Lower leg skin (tissue), 3 donors: ENCODE data around the gene G2E3.

Source experiments
- POLR2A ChIP-seq, 2 donors: fragments of 450-650 bp; IDR thresholded peaks; one replicate each; pipeline ENCODE4 v1.6.1; 2016 to 2017; ENCODE audit warnings: antibody characterized with exemption in 2 of 2, mild to moderate bottlenecking in 1 of 2, moderate library complexity in 1 of 2
- TF ChIP-seq, protein P1 (sequence below), 3 donors: fragments of 450-650 bp; IDR thresholded peaks; one replicate each; pipeline ENCODE4 v1.5.1; 2016; ENCODE audit warnings: antibody characterized with exemption in 3 of 3, mild to moderate bottlenecking in 3 of 3, moderate library complexity in 2 of 3

DNA sequence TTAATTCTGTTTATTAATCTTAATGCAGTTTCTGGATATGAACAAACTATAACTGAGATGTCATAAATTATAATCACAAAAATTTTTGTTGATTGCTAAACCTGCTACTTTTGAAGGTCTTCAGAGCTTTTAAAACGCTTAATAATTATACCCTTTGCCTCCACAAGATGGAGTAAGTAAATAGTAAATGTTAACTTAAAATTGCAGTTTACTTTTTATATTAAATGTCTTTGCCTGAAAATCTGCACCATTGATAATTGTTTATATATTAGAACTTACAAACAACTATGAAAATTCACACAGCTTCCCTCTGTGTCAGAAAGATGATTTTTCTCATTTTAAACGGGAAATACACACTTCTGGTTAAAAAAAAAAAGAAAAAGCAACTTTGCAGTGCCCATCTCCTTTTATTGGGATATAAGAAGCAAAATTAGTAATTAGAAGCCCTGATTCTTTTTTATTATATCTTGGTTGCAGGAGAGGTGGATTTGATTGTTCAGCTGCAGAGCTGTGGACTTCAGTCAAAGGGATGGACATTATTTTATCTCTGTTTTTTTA lies 98.7 kb downstream of the G2E3 start:
- TF ChIP-seq, protein P1, sequence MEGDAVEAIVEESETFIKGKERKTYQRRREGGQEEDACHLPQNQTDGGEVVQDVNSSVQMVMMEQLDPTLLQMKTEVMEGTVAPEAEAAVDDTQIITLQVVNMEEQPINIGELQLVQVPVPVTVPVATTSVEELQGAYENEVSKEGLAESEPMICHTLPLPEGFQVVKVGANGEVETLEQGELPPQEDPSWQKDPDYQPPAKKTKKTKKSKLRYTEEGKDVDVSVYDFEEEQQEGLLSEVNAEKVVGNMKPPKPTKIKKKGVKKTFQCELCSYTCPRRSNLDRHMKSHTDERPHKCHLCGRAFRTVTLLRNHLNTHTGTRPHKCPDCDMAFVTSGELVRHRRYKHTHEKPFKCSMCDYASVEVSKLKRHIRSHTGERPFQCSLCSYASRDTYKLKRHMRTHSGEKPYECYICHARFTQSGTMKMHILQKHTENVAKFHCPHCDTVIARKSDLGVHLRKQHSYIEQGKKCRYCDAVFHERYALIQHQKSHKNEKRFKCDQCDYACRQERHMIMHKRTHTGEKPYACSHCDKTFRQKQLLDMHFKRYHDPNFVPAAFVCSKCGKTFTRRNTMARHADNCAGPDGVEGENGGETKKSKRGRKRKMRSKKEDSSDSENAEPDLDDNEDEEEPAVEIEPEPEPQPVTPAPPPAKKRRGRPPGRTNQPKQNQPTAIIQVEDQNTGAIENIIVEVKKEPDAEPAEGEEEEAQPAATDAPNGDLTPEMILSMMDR (IDR thresholded peaks at IDR 0.05) = no peak
- TF ChIP-seq POLR2A (IDR thresholded peaks at IDR 0.05) = no peak
